GM23248 (cell line): ENCODE results near the gene CARM1.

ENCODE experiments used
- EZH2 ChIP-seq: fragments of 200-600 bp; sonication (generic); IDR thresholded peaks from 2 replicates; pipeline ENCODE4 v1.6.1; 2018; ENCODE audit warnings: antibody characterized with exemption, mild to moderate bottlenecking; ENCODE audit not compliant: insufficient read depth, poor library complexity, severe bottlenecking
- EZH2phosphoT487 ChIP-seq: fragments of 200-600 bp; sonication (generic); IDR thresholded peaks from 2 replicates; pipeline ENCODE4 v1.6.1; 2018; ENCODE audit warnings: antibody characterized with exemption, moderate library complexity, mild to moderate bottlenecking, low read depth; ENCODE audit not compliant: insufficient read depth

- no peak for TF ChIP-seq EZH2
- no peak for TF ChIP-seq EZH2phosphoT487
Measured at GRCh38 chr19:10921199-10921909, 50.0 kb downstream of the CARM1 start.
